Prostate gland (tissue), 2 donors: ENCODE data around the gene TMEM250. TPM values are rescaled to one million over a fixed set of nuclear protein-coding genes. Genes with fewer than 3 reads are reported as not detected.

Source experiments
- DNase-seq: peaks from one replicate; pipeline ENCODE4 v3.0.0-alpha.2; 2019; ENCODE audit warnings: low spot score
- H3K27ac ChIP-seq, 2 donors: fragments of 200-600 bp; sonication (generic); 2 replicates each; pipeline ENCODE4 v1.5.1; 2017 to 2019
- H3K27me3 ChIP-seq: fragments of 200-600 bp; sonication (generic); replicated peaks from 2 replicates; pipeline ENCODE4 v1.5.1; 2019; ENCODE audit not compliant: insufficient read depth
- H3K36me3 ChIP-seq, 2 donors: fragments of 200-600 bp; sonication (generic); 1 replicate in 1 of 2; 2 replicates in 1 of 2; pipeline versions ENCODE4 v1.5.1 to v1.8.1; 2017 to 2019
- H3K4me1 ChIP-seq: fragments of 200-600 bp; sonication (generic); replicated peaks from 2 replicates; pipeline ENCODE4 v1.5.1; 2019
- H3K4me3 ChIP-seq, 2 donors: fragments of 200-600 bp; sonication (generic); 2 replicates each; pipeline ENCODE4 v1.5.1; 2017 to 2019
- H3K9me3 ChIP-seq: fragments of 200-600 bp; sonication (generic); 2 replicates; pipeline ENCODE4 v1.5.1; 2017
- CTCF ChIP-seq, 4 experiments: fragments of 200-600 bp in 2 of 4; fragments of 450-650 bp in 2 of 4; sonication (generic) in 2 of 4; IDR thresholded peaks; 1 replicate in 3 of 4; 2 replicates in 1 of 4; pipeline ENCODE4 v1.5.1; 2016 to 2019; ENCODE audit warnings: antibody characterized with exemption in 4 of 4, mild to moderate bottlenecking in 2 of 4, moderate library complexity in 2 of 4
- POLR2A ChIP-seq: fragments of 450-650 bp; IDR thresholded peaks from one replicate; pipeline ENCODE4 v1.6.1; 2016; ENCODE audit warnings: antibody characterized with exemption, mild to moderate bottlenecking
- POLR2AphosphoS5 ChIP-seq: sonication (generic); formaldehyde crosslinking; IDR thresholded peaks from one replicate; pipeline ENCODE4 v1.6.1; 2017; ENCODE audit warnings: antibody characterized with exemption
- WGBS: methylation state at CpG from one replicate; pipeline ENCODE4 v1.1.5; 2018; 5-methylcytosine and 5-hydroxymethylcytosine counted together
- intact Hi-C: fragments of 100-400 bp; cut with DNase I; formaldehyde crosslinking; loops from one replicate; pipeline ENCODE4 v1.14.2; 2022
- total RNA-seq, 2 donors: library from RNA; depleted of rRNA; stranded (reverse); fragments of >200 nt; gene quantifications; one replicate each; pipeline ENCODE4 v1.1.0, GENCODE V29; 2016

Gene TMEM250
- total RNA-seq, 2 donors from 2014 or later: 44.7 to 65.1 TPM

GRCh38 chr9:136154943-136155342, 36.3 kb upstream of the TMEM250 start:
- intact Hi-C loops: no loop called here
- Histone ChIP-seq H3K27ac (no peak overlapping the region), H3K4me3 (no peak overlapping the region), H3K9me3 (no peaks in the 10 kb centered on the region), H3K4me1 (no peaks in the 10 kb centered on the region), H3K27me3 (peaks cover 11% of the 10 kb centered on the region), H3K36me3 (no peaks in the 10 kb centered on the region)
- WGBS: 94% methylated on average over 14 of the region's 14 CpGs
- TF ChIP-seq POLR2A: no peak
- no peak for TF ChIP-seq CTCF (IDR thresholded peaks at IDR 0.05)
- TF ChIP-seq POLR2AphosphoS5: no peak
- DNase-seq: no peak

GRCh38 chr9:136153381-136154065, 34.8 kb upstream of the TMEM250 start:
- no peaks in the 10 kb centered on the region for H3K9me3 ChIP-seq
- 66% methylated on average over 23 of the region's 24 CpGs for WGBS
- TF ChIP-seq POLR2A (no peak), POLR2AphosphoS5 (no peak), CTCF (IDR thresholded peaks at IDR 0.05) (no peak)
- no peak overlapping the region for H3K27ac ChIP-seq
- H3K4me1 ChIP-seq: no peaks in the 10 kb centered on the region
- DNase-seq: no peak
- peaks cover 11% of the 10 kb centered on the region for H3K27me3 ChIP-seq
- no peak overlapping the region for H3K4me3 ChIP-seq
- H3K36me3 ChIP-seq: no peaks in the 10 kb centered on the region
- intact Hi-C loops: no loop called here

GRCh38 chr9:136152931-136153330, 34.3 kb upstream of the TMEM250 start:
- no peak for TF ChIP-seq POLR2AphosphoS5
- no peak for TF ChIP-seq CTCF (IDR thresholded peaks at IDR 0.05)
- no peak for TF ChIP-seq POLR2A
- Histone ChIP-seq H3K27me3 (peaks cover 11% of the 10 kb centered on the region), H3K36me3 (no peaks in the 10 kb centered on the region), H3K27ac (no peak overlapping the region), H3K4me3 (no peak overlapping the region), H3K4me1 (no peaks in the 10 kb centered on the region), H3K9me3 (no peaks in the 10 kb centered on the region)
- WGBS: 96% methylated on average over 12 of the region's 12 CpGs
- DNase-seq: no peak
- intact Hi-C loops: no loop called here

GRCh38 chr9:136152543-136152866, 33.8 kb upstream of the TMEM250 start:
- TF ChIP-seq CTCF (IDR thresholded peaks at IDR 0.05): no peak
- no peak for TF ChIP-seq POLR2A
- TF ChIP-seq POLR2AphosphoS5: no peak
- DNase-seq: no peak

GRCh38 chr9:136151848-136152542, 33.3 kb upstream of the TMEM250 start:
- DNase-seq: no peak
- H3K36me3 ChIP-seq: no peaks in the 10 kb centered on the region
- intact Hi-C loops: no loop called here
- H3K27ac ChIP-seq: no peak overlapping the region
- 75% methylated on average over 26 of the region's 27 CpGs for WGBS
- no peaks in the 10 kb centered on the region for H3K9me3 ChIP-seq
- TF ChIP-seq POLR2AphosphoS5 (no peak), CTCF (IDR thresholded peaks at IDR 0.05) (no peak), POLR2A (no peak)
- no peak overlapping the region for H3K4me3 ChIP-seq
- no peaks in the 10 kb centered on the region for H3K4me1 ChIP-seq
- H3K27me3 ChIP-seq: peaks cover 11% of the 10 kb centered on the region

More at GRCh38 chr9:136152543-136152866, 33.8 kb upstream of the TMEM250 start:
- Histone ChIP-seq H3K9me3 (no peaks in the 10 kb centered on the region), H3K4me1 (no peaks in the 10 kb centered on the region), H3K27me3 (peaks cover 11% of the 10 kb centered on the region), H3K27ac (no peak overlapping the region), H3K36me3 (no peaks in the 10 kb centered on the region), H3K4me3 (no peak overlapping the region)
- WGBS: 91% methylated on average over 4 of the region's 4 CpGs
- intact Hi-C loops: no loop called here
